ENCODE measurements around the gene PRKAG2.
"Not testable (repeated sequence)": the region's sequence is repeated elsewhere in the genome, so short reads cannot be mapped to it uniquely, and the experiment has no call there.

Gene PRKAG2

GRCh38 chr7:151579644-151580043 lies 297.3 kb downstream of the PRKAG2 start:
- H3K4me1 ChIP-seq (ENCODE audit: control insufficient read depth, low read length): no peaks in the 10 kb centered on the region
- no peak overlapping the region for H3K27ac ChIP-seq (ENCODE audit: low read depth, low read length)
- 0 out of 2 replicates have a peak, but pooled peaks cover 3% of the 10 kb centered on the region for H4K20me1 ChIP-seq (ENCODE audit: control insufficient read depth, insufficient read depth, low read depth, low read length)

GRCh38 chr7:151575410-151575809 lies 301.5 kb downstream of the PRKAG2 start:
- H3K4me3 ChIP-seq (ENCODE audit: low read length): no peak overlapping the region
- H3K9me3 ChIP-seq (ENCODE audit: control insufficient read depth, insufficient read depth, low read length): peaks cover 7% of the 10 kb centered on the region; the same call in 1 of the 2 replicates
- H3K27ac ChIP-seq (ENCODE audit: low read depth, low read length): no peak overlapping the region
- TF ChIP-seq CTCF (IDR thresholded peaks at IDR 0.05; ENCODE audit: low read depth, low read length, poor library complexity, severe bottlenecking) (no peak), EZH2phosphoT487 (IDR thresholded peaks at IDR 0.05; ENCODE audit: borderline replicate concordance, low read length) (no peak)
- no peaks in the 10 kb centered on the region for H3F3A ChIP-seq (ENCODE audit: control insufficient read depth, insufficient read depth)
- H3K79me2 ChIP-seq (ENCODE audit: control insufficient read depth, low read length): no peaks in the 10 kb centered on the region
- H3K9me2 ChIP-seq (replicated peaks; ENCODE audit: control insufficient read depth, low read length): no peaks in the 10 kb centered on the region
- no peak overlapping the region for H3K4me2 ChIP-seq (ENCODE audit: low read length)
- H3K36me3 ChIP-seq (ENCODE audit: control insufficient read depth, low read length): no peaks in the 10 kb centered on the region
- no peaks in the 10 kb centered on the region for H4K20me1 ChIP-seq (ENCODE audit: control insufficient read depth, insufficient read depth, low read depth, low read length)
- no peaks in the 10 kb centered on the region for H3K27me3 ChIP-seq (ENCODE audit: control insufficient read depth, low read length)
- no peaks in the 10 kb centered on the region for H3K4me1 ChIP-seq (ENCODE audit: control insufficient read depth, low read length)

More at GRCh38 chr7:151579644-151580043, 297.3 kb downstream of the PRKAG2 start:
- no peak overlapping the region for H3K4me3 ChIP-seq (ENCODE audit: low read length)
- H3K4me2 ChIP-seq (ENCODE audit: low read length): no peak overlapping the region
- no peaks in the 10 kb centered on the region for H3K36me3 ChIP-seq (ENCODE audit: control insufficient read depth, low read length)
- TF ChIP-seq CTCF (IDR thresholded peaks at IDR 0.05; ENCODE audit: low read depth, low read length, poor library complexity, severe bottlenecking): no peak
- no peaks in the 10 kb centered on the region for H3F3A ChIP-seq (ENCODE audit: control insufficient read depth, insufficient read depth)
- H3K9me2 ChIP-seq (replicated peaks; ENCODE audit: control insufficient read depth, low read length): no peaks in the 10 kb centered on the region
- no peaks in the 10 kb centered on the region for H3K79me2 ChIP-seq (ENCODE audit: control insufficient read depth, low read length)
- H3K9me3 ChIP-seq (ENCODE audit: control insufficient read depth, insufficient read depth, low read length): peaks cover 7% of the 10 kb centered on the region; the same call in 1 of the 2 replicates
- H3K27me3 ChIP-seq (ENCODE audit: control insufficient read depth, low read length): no peaks in the 10 kb centered on the region

GRCh38 chr7:151573046-151573445 lies 303.9 kb downstream of the PRKAG2 start:
- H3K27me3 ChIP-seq (ENCODE audit: control insufficient read depth, low read length); H3K79me2 ChIP-seq (ENCODE audit: control insufficient read depth, low read length); H3K9me3 ChIP-seq (ENCODE audit: control insufficient read depth, insufficient read depth, low read length); H3K27ac ChIP-seq (ENCODE audit: low read depth, low read length); H4K20me1 ChIP-seq (ENCODE audit: control insufficient read depth, insufficient read depth, low read depth, low read length); H3K36me3 ChIP-seq (ENCODE audit: control insufficient read depth, low read length); H3K4me2 ChIP-seq (ENCODE audit: low read length); H3K9me2 ChIP-seq (replicated peaks; ENCODE audit: control insufficient read depth, low read length); H3F3A ChIP-seq (ENCODE audit: control insufficient read depth, insufficient read depth); H3K4me1 ChIP-seq (ENCODE audit: control insufficient read depth, low read length); H3K4me3 ChIP-seq (ENCODE audit: low read length): not testable (repeated sequence)

- H3K9me2 ChIP-seq (replicated peaks; ENCODE audit: control insufficient read depth, low read length): no peaks in the 10 kb centered on the region
- H3K27me3 ChIP-seq (ENCODE audit: control insufficient read depth, low read length): no peaks in the 10 kb centered on the region
- no peak overlapping the region for H3K27ac ChIP-seq (ENCODE audit: low read depth, low read length)
- TF ChIP-seq EZH2phosphoT487 (IDR thresholded peaks at IDR 0.05; ENCODE audit: borderline replicate concordance, low read length): no peak
- no peaks in the 10 kb centered on the region for H4K20me1 ChIP-seq (ENCODE audit: control insufficient read depth, insufficient read depth, low read depth, low read length)
- H3K4me2 ChIP-seq (ENCODE audit: low read length): no peak overlapping the region
- no peaks in the 10 kb centered on the region for H3K79me2 ChIP-seq (ENCODE audit: control insufficient read depth, low read length)
- no peaks in the 10 kb centered on the region for H3K36me3 ChIP-seq (ENCODE audit: control insufficient read depth, low read length)
- H3K9me3 ChIP-seq (ENCODE audit: control insufficient read depth, insufficient read depth, low read length): no peaks in the 10 kb centered on the region
- no peak overlapping the region for H3K4me3 ChIP-seq (ENCODE audit: low read length)
- H3K4me1 ChIP-seq (ENCODE audit: control insufficient read depth, low read length): peaks cover 5% of the 10 kb centered on the region; the same call in 1 of the 2 replicates
- H3F3A ChIP-seq (ENCODE audit: control insufficient read depth, insufficient read depth): no peaks in the 10 kb centered on the region
Measured at GRCh38 chr7:151572136-151572535, 304.8 kb downstream of the PRKAG2 start.

Measured in DOHH2 (cell line).